AG09309 (cell line): ENCODE measurements around the gene ZNF615.
A peak's percentile ranks its signal among the peaks of the same experiment; 100 is the strongest.
"Not testable (repeated sequence)": the region's sequence is repeated elsewhere in the genome, so short reads cannot be mapped to it uniquely, and the experiment has no call there.

Experiments used
- DNase-seq: peaks from one replicate; pipeline ENCODE4 v3.0.0-alpha.2; 2010; ENCODE audit warnings: low read depth
- H3K4me3 ChIP-seq: 2 replicates; pipeline ENCODE4 v1.5.1; 2011; ENCODE audit warnings: mild to moderate bottlenecking, low read depth, low read length, moderate library complexity; ENCODE audit not compliant: control insufficient read depth
- CTCF ChIP-seq: IDR thresholded peaks from 2 replicates; pipeline ENCODE4 v1.5.1; 2011; ENCODE audit warnings: mild to moderate bottlenecking, low read depth, low read length, inconsistent platforms; ENCODE audit not compliant: insufficient read depth, control insufficient read depth; ENCODE audit errors: missing control alignments

ZNF615 gene

GRCh38 chr19:52007806-52008557 is at the start of gene ZNF615:
Gene ZNF615, minus strand, starts transcription at chr19:52008211. Its CDS starts 4,500 bp downstream, at chr19:52003711.
- no peak for TF ChIP-seq CTCF
- peak; percentile 35 for DNase-seq
- H3K4me3 ChIP-seq = peak within 1 kb of the TSS; percentile 81

DNA sequence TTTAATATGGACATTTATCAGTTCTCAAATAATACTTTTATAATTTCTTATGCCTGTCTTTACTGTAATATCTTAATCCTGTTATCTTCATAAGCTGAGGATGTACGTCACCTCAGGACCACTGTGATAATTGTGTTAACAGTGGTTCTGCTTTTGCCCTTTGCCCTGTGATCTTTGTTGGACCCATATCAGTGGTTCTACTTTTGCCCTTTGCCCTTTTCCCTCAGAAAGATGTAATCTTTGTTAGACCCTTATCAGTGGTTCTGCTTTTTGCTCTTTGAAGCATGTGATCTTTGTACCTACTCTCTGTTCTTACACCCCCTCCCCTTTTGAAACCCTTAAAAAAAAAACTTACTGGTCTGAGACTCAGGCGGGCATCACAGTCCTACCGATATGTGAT is 48.5 kb upstream of the ZNF615 start:
- H3K4me3 ChIP-seq, DNase-seq: not testable (repeated sequence)

GRCh38 chr19:52051736-52052135 is 43.7 kb upstream of the ZNF615 start:
- not testable (repeated sequence) for DNase-seq, H3K4me3 ChIP-seq

- DNase-seq = peak; percentile 55
- H3K4me3 ChIP-seq = peak within 1 kb of the TSS; percentile 80
- no peak for TF ChIP-seq CTCF
These were observed 40.8 kb upstream of the ZNF615 start, which contains the start of gene ZNF432 for GRCh38 chr19:52048555-52049501. Gene ZNF432, minus strand, starts transcription at chr19:52048838. Its CDS starts 1,970 bp downstream, at chr19:52046868.

DNA sequence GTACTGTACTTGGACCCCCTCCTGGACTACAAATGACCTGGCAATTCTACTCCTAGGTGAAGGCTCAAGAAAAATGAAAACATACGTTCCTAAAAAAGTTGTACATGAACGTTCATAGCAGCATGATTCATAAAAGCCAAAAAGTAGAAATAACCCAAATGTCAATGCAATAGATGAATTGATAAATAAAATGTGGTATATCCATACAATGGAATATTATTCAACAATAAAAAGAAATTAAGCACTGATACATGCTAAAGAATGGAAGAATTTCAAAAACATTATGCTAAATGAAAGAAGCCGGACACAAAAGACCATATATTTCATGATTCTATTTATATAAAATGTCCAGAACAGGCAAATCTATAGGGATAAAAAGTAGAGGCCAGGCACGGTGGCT is 31.2 kb upstream of the ZNF615 start:
- no peak overlapping the region for H3K4me3 ChIP-seq
- no peak for TF ChIP-seq CTCF
- DNase-seq = no peak

GRCh38 chr19:52034051-52034728 is 26.2 kb upstream of the ZNF615 start:
- no peak for TF ChIP-seq CTCF
- no peak overlapping the region for H3K4me3 ChIP-seq
- no peak for DNase-seq

DNA sequence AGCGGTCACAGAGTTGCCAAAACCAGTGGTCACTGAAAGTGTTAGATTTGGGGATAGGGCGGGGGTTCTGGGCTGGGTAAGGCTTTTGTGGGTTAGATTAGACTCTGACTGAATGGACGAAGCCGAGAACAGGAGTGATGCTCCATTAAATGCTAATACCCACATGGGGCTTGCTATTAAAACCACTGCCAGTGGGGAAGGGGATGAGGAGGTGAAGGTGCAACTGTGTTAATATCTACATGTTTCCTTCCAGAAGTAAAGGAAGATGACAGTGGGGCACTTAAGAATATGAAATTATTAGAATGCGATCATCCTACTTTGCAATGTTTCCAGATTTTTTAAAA is 20.7 kb upstream of the ZNF615 start:
- H3K4me3 ChIP-seq = peak overlapping the region; percentile 69
- DNase-seq = no peak
- TF ChIP-seq CTCF = no peak
